HEK293 (cell line): Measurements from ENCODE around the gene LARGE1.

Source experiments
- CTCF ChIP-seq: fragments of 450-650 bp; formaldehyde crosslinking; IDR thresholded peaks from 2 replicates; pipeline ENCODE4 v1.5.1; 2016; ENCODE audit warnings: missing biosample characterization, missing genetic modification characterization
- PRDM6 ChIP-seq: fragments of 450-650 bp; formaldehyde crosslinking; IDR thresholded peaks from 2 replicates; pipeline ENCODE4 v1.5.1; 2017; ENCODE audit warnings: missing biosample characterization, missing genetic modification characterization
- TRIM28 ChIP-seq: IDR thresholded peaks from 2 replicates; pipeline ENCODE4 v1.6.1; 2011; ENCODE audit warnings: low read length, control low read depth, borderline replicate concordance
- ZBTB48 ChIP-seq: fragments of 450-650 bp; formaldehyde crosslinking; IDR thresholded peaks from 2 replicates; pipeline ENCODE4 v1.5.1; 2016; ENCODE audit warnings: missing biosample characterization, missing genetic modification characterization
- ZBTB7A ChIP-seq: fragments of 450-650 bp; formaldehyde crosslinking; IDR thresholded peaks from 2 replicates; pipeline ENCODE4 v1.5.1; 2016; ENCODE audit warnings: low read depth, missing biosample characterization, missing genetic modification characterization
- ZFP69B ChIP-seq: fragments of 450-650 bp; formaldehyde crosslinking; IDR thresholded peaks from 2 replicates; pipeline ENCODE4 v1.5.1; 2016; ENCODE audit warnings: missing biosample characterization, missing genetic modification characterization
- ZNF132 ChIP-seq: fragments of 450-650 bp; formaldehyde crosslinking; IDR thresholded peaks from 2 replicates; pipeline ENCODE4 v1.5.1; 2017; ENCODE audit warnings: missing biosample characterization, missing genetic modification characterization, borderline replicate concordance
- ZNF341 ChIP-seq: fragments of 450-650 bp; formaldehyde crosslinking; IDR thresholded peaks from 2 replicates; pipeline ENCODE4; 2016; ENCODE audit warnings: low read depth, missing biosample characterization, missing genetic modification characterization
- ZNF416 ChIP-seq: fragments of 450-650 bp; formaldehyde crosslinking; IDR thresholded peaks from 2 replicates; pipeline ENCODE4 v1.5.1; 2016; ENCODE audit warnings: missing biosample characterization, missing genetic modification characterization
- ZNF76 ChIP-seq: fragments of 450-650 bp; formaldehyde crosslinking; IDR thresholded peaks from 2 replicates; pipeline ENCODE4; 2016; ENCODE audit warnings: low read depth, missing biosample characterization, missing genetic modification characterization, borderline replicate concordance

GRCh38 chr22:33923660-33924246 is 3.5 kb upstream of the LARGE1 start:
- TF ChIP-seq ZNF341 (no peak), PRDM6 (tag by site-specific recombination) (no peak), ZNF132 (tag by site-specific recombination) (no peak), ZBTB7A (tag by site-specific recombination) (no peak), ZNF76 (tag by site-specific recombination) (no peak), ZNF416 (no peak), TRIM28 (no peak), ZBTB48 (tag by site-specific recombination) (no peak), CTCF (tag by site-specific recombination) (peak; percentile 46), ZFP69B (tag by site-specific recombination) (no peak)
